Mesothelial cell of epicardium (in vitro differentiated cells): ENCODE measurements around the gene ADGRL3. TPM values are rescaled to one million over a fixed set of nuclear protein-coding genes. Genes with fewer than 3 reads are reported as not detected.

ENCODE experiments used
- DNase-seq, 2 experiments: peaks; one replicate each; pipeline ENCODE4 v3.0.0; 2021; ENCODE audit warnings: low spot score in 2 of 2; ENCODE audit not compliant: unreplicated experiment in 2 of 2
- H3K27ac Mint-ChIP-seq: 2 replicates; pipeline ENCODE4 v1.8.0; 2021; ENCODE audit warnings: mixed read lengths
- H3K27me3 Mint-ChIP-seq: 2 replicates; pipeline ENCODE4 v1.8.0; 2021; ENCODE audit warnings: low read depth, mixed read lengths
- H3K36me3 Mint-ChIP-seq: 2 replicates; pipeline ENCODE4 v1.8.0; 2021; ENCODE audit warnings: mixed read lengths
- H3K4me1 Mint-ChIP-seq: 2 replicates; pipeline ENCODE4 v1.8.0; 2021; ENCODE audit warnings: mixed read lengths
- H3K4me3 Mint-ChIP-seq: 2 replicates; pipeline ENCODE4 v1.8.0; 2021; ENCODE audit warnings: mild to moderate bottlenecking, moderate library complexity, mixed read lengths
- H3K9me3 Mint-ChIP-seq: 2 replicates; pipeline ENCODE4 v1.8.0; 2021; ENCODE audit warnings: mixed read lengths
- CTCF ChIP-seq: fragments of 200-600 bp; sonication (generic); IDR thresholded peaks from one replicate; pipeline ENCODE4 v1.5.0; 2021; ENCODE audit warnings: antibody characterized with exemption; ENCODE audit not compliant: unreplicated experiment
- total RNA-seq: library from RNA; stranded (reverse); gene quantifications from 3 replicates; pipeline ENCODE4 v1.2.1, GENCODE V29; 2021

Gene ADGRL3
- total RNA-seq, 1 donor from 2014 or later, result 68.3 TPM

GRCh38 chr4:62015043-62015739 lies 815.1 kb downstream of the ADGRL3 start:
- Mint-ChIP-seq H3K27ac (no peak overlapping the region), H3K27me3 (no peaks in the 10 kb centered on the region), H3K9me3 (peaks cover 3% of the 10 kb centered on the region), H3K4me1 (peaks cover 12% of the 10 kb centered on the region), H3K4me3 (no peak overlapping the region), H3K36me3 (peaks cover 9% of the 10 kb centered on the region)
- DNase-seq, result no peak
- TF ChIP-seq CTCF, result no peak

GRCh38 chr4:62018537-62018936 lies 818.4 kb downstream of the ADGRL3 start:
- no peak for DNase-seq
- peaks cover 4% of the 10 kb centered on the region for H3K36me3 Mint-ChIP-seq
- peaks cover 12% of the 10 kb centered on the region for H3K4me1 Mint-ChIP-seq
- peaks cover 6% of the 10 kb centered on the region for H3K9me3 Mint-ChIP-seq
- no peaks in the 10 kb centered on the region for H3K27me3 Mint-ChIP-seq
- H3K27ac Mint-ChIP-seq, result no peak overlapping the region
- TF ChIP-seq CTCF, result no peak
- H3K4me3 Mint-ChIP-seq, result no peak overlapping the region

- DNase-seq, result no peak
- H3K4me1 Mint-ChIP-seq, result peaks cover 10% of the 10 kb centered on the region
- H3K9me3 Mint-ChIP-seq, result peaks cover 6% of the 10 kb centered on the region
- H3K27ac Mint-ChIP-seq, result no peak overlapping the region
- peaks cover 2% of the 10 kb centered on the region for H3K36me3 Mint-ChIP-seq
- H3K4me3 Mint-ChIP-seq, result no peak overlapping the region
- no peaks in the 10 kb centered on the region for H3K27me3 Mint-ChIP-seq
- TF ChIP-seq CTCF, result no peak
Measured at GRCh38 chr4:62023633-62024032, 823.5 kb downstream of the ADGRL3 start.

- DNase-seq, result no peak
- H3K27ac Mint-ChIP-seq, result no peak overlapping the region
- no peak for TF ChIP-seq CTCF
- H3K27me3 Mint-ChIP-seq, result no peaks in the 10 kb centered on the region
- peaks cover 2% of the 10 kb centered on the region for H3K36me3 Mint-ChIP-seq
- peaks cover 14% of the 10 kb centered on the region for H3K4me1 Mint-ChIP-seq
- H3K4me3 Mint-ChIP-seq, result no peak overlapping the region
- no peaks in the 10 kb centered on the region for H3K9me3 Mint-ChIP-seq
Measured at GRCh38 chr4:62028745-62029144, 828.6 kb downstream of the ADGRL3 start.

GRCh38 chr4:62030958-62031357 lies 830.8 kb downstream of the ADGRL3 start:
- Mint-ChIP-seq H3K36me3 (peaks cover 2% of the 10 kb centered on the region), H3K4me3 (no peak overlapping the region), H3K9me3 (no peaks in the 10 kb centered on the region), H3K27me3 (no peaks in the 10 kb centered on the region), H3K27ac (no peak overlapping the region), H3K4me1 (peaks cover 14% of the 10 kb centered on the region)
- no peak for TF ChIP-seq CTCF
- DNase-seq, result no peak
